CD4-positive, CD25-positive, alpha-beta regulatory T cell (primary cell): ENCODE measurements around the gene PDE4B. TPM values are rescaled to one million over a fixed set of nuclear protein-coding genes. Genes with fewer than 3 reads are reported as not detected.

Source experiments
- ATAC-seq, 2 donors: fragments of 150-1000 bp; cut with Tn5 transposase; one replicate each; pipeline ENCODE4 v1.10.0; 2021; ENCODE audit warnings: low read depth in 2 of 2, moderate number of reproducible peaks in 2 of 2, moderate library complexity in 1 of 2
- DNase-seq, 3 donors: peaks; one replicate each; pipeline versions ENCODE4 v3.0.0 to v3.0.0-alpha.2; 2012 to 2022; ENCODE audit warnings: mixed read lengths in 1 of 3
- H3K27ac ChIP-seq: one replicate; pipeline ENCODE4 v1.7.0; 2013; ENCODE audit warnings: mild to moderate bottlenecking, low read length; ENCODE audit not compliant: insufficient read depth, poor library complexity, severe bottlenecking
- H3K27me3 ChIP-seq: one replicate; pipeline ENCODE4 v1.7.0; 2013; ENCODE audit warnings: low read length; ENCODE audit not compliant: control insufficient read depth, insufficient read depth
- H3K36me3 ChIP-seq: one replicate; pipeline ENCODE4 v1.7.0; 2013; ENCODE audit warnings: mild to moderate bottlenecking, low read length, moderate library complexity; ENCODE audit not compliant: control insufficient read depth, insufficient read depth
- H3K4me1 ChIP-seq: 2 replicates; pipeline ENCODE4 v1.7.0; 2013; ENCODE audit warnings: mild to moderate bottlenecking, low read length; ENCODE audit not compliant: insufficient read depth, control insufficient read depth, poor library complexity, severe bottlenecking
- H3K4me3 ChIP-seq: one replicate; pipeline ENCODE4 v1.7.0; 2013; ENCODE audit warnings: low read depth, mild to moderate bottlenecking, low read length, moderate library complexity
- H3K9me3 ChIP-seq, 2 experiments: 1 replicate in 1 of 2; 2 replicates in 1 of 2; pipeline ENCODE4 v1.7.0; 2013; ENCODE audit warnings: low read length in 2 of 2, mild to moderate bottlenecking in 1 of 2, moderate library complexity in 1 of 2; ENCODE audit not compliant: control insufficient read depth in 2 of 2
- H3K27ac Mint-ChIP-seq, 3 donors: one replicate each; pipeline ENCODE4 v1.8.0; 2020 to 2022; ENCODE audit warnings: mild to moderate bottlenecking in 3 of 3, mixed read lengths in 3 of 3, moderate library complexity in 2 of 3
- H3K27me3 Mint-ChIP-seq: one replicate; pipeline ENCODE4 v1.8.0; 2022; ENCODE audit warnings: mild to moderate bottlenecking, mixed read lengths
- H3K36me3 Mint-ChIP-seq: one replicate; pipeline ENCODE4 v1.8.0; 2020; ENCODE audit warnings: mixed read lengths
- H3K4me1 Mint-ChIP-seq, 4 donors: one replicate each; pipeline ENCODE4 v1.8.0; 2020 to 2022; ENCODE audit warnings: mixed read lengths in 4 of 4, mild to moderate bottlenecking in 1 of 4
- H3K4me3 Mint-ChIP-seq, 4 donors: one replicate each; pipeline ENCODE4 v1.8.0; 2020 to 2022; ENCODE audit warnings: mild to moderate bottlenecking in 4 of 4, mixed read lengths in 4 of 4, moderate library complexity in 3 of 4
- H3K9me3 Mint-ChIP-seq, 7 donors: one replicate each; pipeline ENCODE4 v1.8.0; 2020 to 2022; ENCODE audit warnings: mixed read lengths in 7 of 7, mild to moderate bottlenecking in 3 of 7, moderate library complexity in 2 of 7
- polyA plus RNA-seq, 4 donors: library from polyadenylated mRNA; unstranded; fragments of 300-500 nt; fragmentation: Illumina TruSeq; gene quantifications; one replicate each; pipeline ENCODE4 v1.2.3, GENCODE V29; 2021
- total RNA-seq: library from RNA; stranded (reverse); gene quantifications from one replicate; pipeline ENCODE4 v1.2.3, GENCODE V29; 2022

PDE4B gene
- total and polyA plus RNA-seq, 5 donors from 2014 or later = 63.9 to 200 (median 75.4) TPM

GRCh38 chr1:66231681-66232463 is 439.2 kb downstream of the PDE4B start:
- H3K27ac Mint-ChIP-seq = no peak overlapping the region
- H3K27me3 ChIP-seq = peaks cover 15% of the 10 kb centered on the region
- H3K4me3 ChIP-seq = no peak overlapping the region
- H3K36me3 ChIP-seq = no peaks in the 10 kb centered on the region
- no peak overlapping the region for H3K4me3 Mint-ChIP-seq
- DNase-seq (no peak), ATAC-seq (no peak)
- no peaks in the 10 kb centered on the region for H3K36me3 Mint-ChIP-seq
- H3K27ac ChIP-seq = no peak overlapping the region
- peaks cover 0 to 5% (median 1%) of the 10 kb centered on the region in 4 donors for H3K4me1 Mint-ChIP-seq
- no peaks in the 10 kb centered on the region for H3K4me1 ChIP-seq
- H3K27me3 Mint-ChIP-seq = peaks cover 43% of the 10 kb centered on the region
- H3K9me3 ChIP-seq = no peaks in the 10 kb centered on the region
- H3K9me3 Mint-ChIP-seq = peaks cover 0 to 2% (median 0%) of the 10 kb centered on the region in 7 donors

- Histone ChIP-seq H3K27ac (no peak overlapping the region), H3K4me1 (no peaks in the 10 kb centered on the region), H3K27me3 (peaks cover 19% of the 10 kb centered on the region), H3K4me3 (no peak overlapping the region), H3K36me3 (no peaks in the 10 kb centered on the region), H3K9me3 (no peaks in the 10 kb centered on the region)
- Mint-ChIP-seq H3K9me3 (no peaks in the 10 kb centered on the region), H3K4me1 (peaks cover 0 to 5% (median 0%) of the 10 kb centered on the region in 4 donors), H3K27ac (no peak overlapping the region), H3K36me3 (peaks cover 3% of the 10 kb centered on the region), H3K4me3 (no peak overlapping the region), H3K27me3 (peaks cover 56% of the 10 kb centered on the region)
- ATAC-seq (no peak), DNase-seq (no peak)
Observed at GRCh38 chr1:66237042-66237441, 444.3 kb downstream of the PDE4B start.

- Histone ChIP-seq H3K9me3 (no peaks in the 10 kb centered on the region), H3K4me3 (no peak overlapping the region), H3K36me3 (no peaks in the 10 kb centered on the region), H3K27ac (no peak overlapping the region), H3K4me1 (peaks cover 4% of the 10 kb centered on the region), H3K27me3 (peaks cover 19% of the 10 kb centered on the region)
- no peaks in the 10 kb centered on the region for H3K9me3 Mint-ChIP-seq
- H3K36me3 Mint-ChIP-seq = peaks cover 3% of the 10 kb centered on the region
- H3K4me3 Mint-ChIP-seq = no peak overlapping the region
- no peak for DNase-seq
- H3K27ac Mint-ChIP-seq = no peak overlapping the region
- peaks cover 48% of the 10 kb centered on the region for H3K27me3 Mint-ChIP-seq
- ATAC-seq = no peak
- no peaks in the 10 kb centered on the region for H3K4me1 Mint-ChIP-seq
Observed at GRCh38 chr1:66237722-66238479, 445.2 kb downstream of the PDE4B start.

GRCh38 chr1:66239834-66240233 is 447.1 kb downstream of the PDE4B start:
- Mint-ChIP-seq H3K27me3 (peaks cover 32% of the 10 kb centered on the region), H3K36me3 (peaks cover 3% of the 10 kb centered on the region), H3K4me3 (no peak overlapping the region), H3K27ac (no peak overlapping the region), H3K4me1 (no peaks in the 10 kb centered on the region), H3K9me3 (no peaks in the 10 kb centered on the region)
- no peak overlapping the region for H3K4me3 ChIP-seq
- H3K4me1 ChIP-seq = peaks cover 22% of the 10 kb centered on the region
- no peak overlapping the region for H3K27ac ChIP-seq
- peaks cover 17% of the 10 kb centered on the region for H3K27me3 ChIP-seq
- no peaks in the 10 kb centered on the region for H3K9me3 ChIP-seq
- ATAC-seq (no peak), DNase-seq (no peak)
- no peaks in the 10 kb centered on the region for H3K36me3 ChIP-seq

GRCh38 chr1:66240491-66241484 is 448.1 kb downstream of the PDE4B start:
- no peak overlapping the region for H3K4me3 ChIP-seq
- H3K9me3 Mint-ChIP-seq = no peaks in the 10 kb centered on the region
- peak overlapping the region in 1 of 3 donors; percentile 35 for H3K27ac Mint-ChIP-seq
- H3K4me1 ChIP-seq = peaks cover 32% of the 10 kb centered on the region
- peaks cover 24% of the 10 kb centered on the region for H3K27me3 Mint-ChIP-seq
- no peak overlapping the region for H3K27ac ChIP-seq
- DNase-seq (no peak), ATAC-seq (no peak)
- H3K4me3 Mint-ChIP-seq = no peak overlapping the region
- no peaks in the 10 kb centered on the region for H3K9me3 ChIP-seq
- H3K4me1 Mint-ChIP-seq = peaks cover 0 to 4% (median 0%) of the 10 kb centered on the region in 4 donors
- no peaks in the 10 kb centered on the region for H3K36me3 ChIP-seq
- peaks cover 3% of the 10 kb centered on the region for H3K36me3 Mint-ChIP-seq
- peaks cover 15% of the 10 kb centered on the region for H3K27me3 ChIP-seq

GRCh38 chr1:66242646-66243547 is 450.2 kb downstream of the PDE4B start:
- H3K36me3 ChIP-seq = no peaks in the 10 kb centered on the region
- no peak overlapping the region for H3K27ac ChIP-seq
- no peaks in the 10 kb centered on the region for H3K9me3 ChIP-seq
- H3K4me1 Mint-ChIP-seq = peaks cover 0 to 17% (median 7%) of the 10 kb centered on the region in 4 donors
- peak; percentile 78 to 79 for ATAC-seq
- peaks cover 6% of the 10 kb centered on the region for H3K27me3 Mint-ChIP-seq
- peak; percentile 62 to 82 (median 76) for DNase-seq
- H3K27me3 ChIP-seq = peaks cover 6% of the 10 kb centered on the region
- no peaks in the 10 kb centered on the region for H3K9me3 Mint-ChIP-seq
- no peak overlapping the region for H3K4me3 ChIP-seq
- H3K4me1 ChIP-seq = peaks cover 52% of the 10 kb centered on the region
- no peak overlapping the region for H3K4me3 Mint-ChIP-seq
- H3K36me3 Mint-ChIP-seq = peaks cover 3% of the 10 kb centered on the region
- H3K27ac Mint-ChIP-seq = no peak overlapping the region
